Nephron (organoid): ENCODE data around the gene GREB1.

Source experiments
- H3K27ac Mint-ChIP-seq, 3 experiments: 2 replicates each; pipeline ENCODE4 v1.8.0; 2020; ENCODE audit warnings: mixed read lengths in 3 of 3, mild to moderate bottlenecking in 2 of 3, moderate library complexity in 1 of 3
- H3K27me3 Mint-ChIP-seq: 2 replicates; pipeline ENCODE4 v1.8.0; 2021; ENCODE audit warnings: low read depth, mild to moderate bottlenecking, moderate library complexity, mixed read lengths
- H3K36me3 Mint-ChIP-seq: 2 replicates; pipeline ENCODE4 v1.8.0; 2020; ENCODE audit warnings: low read depth, mixed read lengths
- H3K4me1 Mint-ChIP-seq: 2 replicates; pipeline ENCODE4 v1.8.0; 2020; ENCODE audit warnings: mixed read lengths
- H3K4me3 Mint-ChIP-seq, 3 experiments: 2 replicates each; pipeline ENCODE4 v1.8.0; 2020; ENCODE audit warnings: mild to moderate bottlenecking in 3 of 3, mixed read lengths in 3 of 3, moderate library complexity in 2 of 3
- H3K9me3 Mint-ChIP-seq: 2 replicates; pipeline ENCODE4 v1.8.0; 2020; ENCODE audit warnings: mixed read lengths
- TF ChIP-seq, protein P1 (sequence below), 3 experiments: fragments of 200-600 bp; sonication (generic); IDR thresholded peaks; one replicate each; pipeline ENCODE4 v1.5.0; 2021; ENCODE audit warnings: antibody characterized with exemption in 3 of 3; ENCODE audit not compliant: unreplicated experiment in 3 of 3

The GREB1 gene

DNA sequence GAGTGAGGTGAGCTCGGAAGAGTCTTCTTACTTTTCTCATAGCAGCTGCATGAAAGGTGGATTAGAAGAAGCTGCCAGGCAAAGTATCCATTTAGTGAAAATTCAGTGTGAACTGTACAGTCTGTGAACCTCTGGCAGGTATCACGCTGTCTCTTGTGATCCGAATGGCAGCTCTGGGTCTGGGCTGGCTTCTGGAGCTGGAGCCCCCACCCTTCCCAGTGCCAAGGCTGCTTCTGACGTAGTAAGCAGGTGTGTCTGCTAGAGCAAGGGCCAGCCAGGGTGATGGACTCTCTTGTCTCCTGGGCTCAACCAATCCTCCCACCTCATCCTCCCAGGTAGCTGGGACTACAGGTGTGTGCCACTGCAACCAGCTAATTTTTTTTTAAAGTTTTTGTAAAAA, 150.1 kb downstream of the GREB1 start:
- H3K9me3 Mint-ChIP-seq = no peaks in the 10 kb centered on the region
- TF ChIP-seq, protein P1, sequence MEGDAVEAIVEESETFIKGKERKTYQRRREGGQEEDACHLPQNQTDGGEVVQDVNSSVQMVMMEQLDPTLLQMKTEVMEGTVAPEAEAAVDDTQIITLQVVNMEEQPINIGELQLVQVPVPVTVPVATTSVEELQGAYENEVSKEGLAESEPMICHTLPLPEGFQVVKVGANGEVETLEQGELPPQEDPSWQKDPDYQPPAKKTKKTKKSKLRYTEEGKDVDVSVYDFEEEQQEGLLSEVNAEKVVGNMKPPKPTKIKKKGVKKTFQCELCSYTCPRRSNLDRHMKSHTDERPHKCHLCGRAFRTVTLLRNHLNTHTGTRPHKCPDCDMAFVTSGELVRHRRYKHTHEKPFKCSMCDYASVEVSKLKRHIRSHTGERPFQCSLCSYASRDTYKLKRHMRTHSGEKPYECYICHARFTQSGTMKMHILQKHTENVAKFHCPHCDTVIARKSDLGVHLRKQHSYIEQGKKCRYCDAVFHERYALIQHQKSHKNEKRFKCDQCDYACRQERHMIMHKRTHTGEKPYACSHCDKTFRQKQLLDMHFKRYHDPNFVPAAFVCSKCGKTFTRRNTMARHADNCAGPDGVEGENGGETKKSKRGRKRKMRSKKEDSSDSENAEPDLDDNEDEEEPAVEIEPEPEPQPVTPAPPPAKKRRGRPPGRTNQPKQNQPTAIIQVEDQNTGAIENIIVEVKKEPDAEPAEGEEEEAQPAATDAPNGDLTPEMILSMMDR (IDR thresholded peaks at IDR 0.05; ENCODE audit: unreplicated experiment in 3 of 3) = no peak
- no peaks in the 10 kb centered on the region for H3K36me3 Mint-ChIP-seq
- H3K27me3 Mint-ChIP-seq = peaks cover 58% of the 10 kb centered on the region
- peaks cover 38% of the 10 kb centered on the region for H3K4me1 Mint-ChIP-seq
- H3K4me3 Mint-ChIP-seq = no peak overlapping the region
- no peak overlapping the region for H3K27ac Mint-ChIP-seq

DNA sequence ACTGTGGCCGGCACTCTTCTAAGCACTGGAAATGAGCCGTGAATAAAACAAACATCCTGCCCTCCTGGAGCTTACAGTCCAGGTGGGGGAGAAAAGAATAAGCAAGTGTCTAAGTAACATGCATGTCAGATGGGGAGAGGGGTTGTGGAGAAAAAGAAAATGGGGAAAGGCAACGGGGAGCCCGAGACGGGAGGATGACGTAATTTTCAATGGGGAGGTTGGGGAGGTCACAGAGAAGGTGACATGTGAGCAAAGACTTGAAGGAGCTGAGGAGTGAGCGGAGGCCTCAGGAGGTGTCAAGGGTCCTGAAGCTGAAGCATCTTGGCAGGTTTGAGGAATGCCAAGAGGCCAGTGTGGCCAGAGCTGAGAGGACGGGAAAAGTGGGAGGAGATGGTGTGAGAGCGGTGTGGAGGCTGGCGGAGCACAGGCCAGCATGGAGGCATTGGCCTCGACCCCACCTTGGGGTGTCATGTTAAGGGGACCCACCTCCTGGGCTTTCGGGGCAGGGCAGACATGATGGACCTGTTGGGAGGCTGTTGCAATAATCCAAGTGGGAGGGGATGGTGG, 151.1 kb downstream of the GREB1 start:
- no peaks in the 10 kb centered on the region for H3K9me3 Mint-ChIP-seq
- TF ChIP-seq, protein P1 (IDR thresholded peaks at IDR 0.05; ENCODE audit: unreplicated experiment in 3 of 3) = no peak
- no peak overlapping the region for H3K27ac Mint-ChIP-seq
- H3K4me3 Mint-ChIP-seq = no peak overlapping the region
- H3K27me3 Mint-ChIP-seq = peaks cover 52% of the 10 kb centered on the region
- peaks cover 37% of the 10 kb centered on the region for H3K4me1 Mint-ChIP-seq
- no peaks in the 10 kb centered on the region for H3K36me3 Mint-ChIP-seq

DNA sequence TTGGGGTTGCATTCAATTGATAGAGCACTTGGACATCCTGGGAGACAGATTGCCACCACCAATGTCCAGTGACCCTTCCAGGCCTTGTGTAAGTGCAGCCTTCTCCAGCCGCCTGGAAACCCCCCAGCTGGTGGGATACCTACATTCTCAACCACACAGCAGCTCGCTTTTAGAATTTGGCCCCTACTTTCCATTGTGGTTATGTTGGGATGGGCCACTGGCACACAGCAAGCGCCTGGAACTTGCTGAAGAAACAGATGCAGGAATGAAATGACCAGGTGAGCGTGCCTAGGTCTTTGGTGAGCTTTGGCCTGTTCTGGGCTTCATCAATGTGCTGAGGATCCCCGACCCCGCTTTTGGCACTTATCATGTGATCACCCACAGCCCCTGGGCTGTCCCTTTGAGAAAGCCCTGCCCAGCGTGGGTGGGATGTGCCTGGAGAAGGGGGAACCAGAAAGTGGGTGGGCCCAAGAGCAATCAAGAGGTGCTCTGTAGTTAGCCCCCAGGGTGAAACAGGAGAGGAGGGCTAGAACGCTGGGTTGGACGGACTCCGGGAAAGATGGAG, 152.1 kb downstream of the GREB1 start:
- H3K9me3 Mint-ChIP-seq = no peaks in the 10 kb centered on the region
- H3K4me1 Mint-ChIP-seq = peaks cover 36% of the 10 kb centered on the region
- no peaks in the 10 kb centered on the region for H3K36me3 Mint-ChIP-seq
- H3K27me3 Mint-ChIP-seq = peaks cover 47% of the 10 kb centered on the region
- H3K4me3 Mint-ChIP-seq = no peak overlapping the region
- TF ChIP-seq, protein P1 (IDR thresholded peaks at IDR 0.05; ENCODE audit: unreplicated experiment in 3 of 3) = no peak
- H3K27ac Mint-ChIP-seq = no peak overlapping the region

DNA sequence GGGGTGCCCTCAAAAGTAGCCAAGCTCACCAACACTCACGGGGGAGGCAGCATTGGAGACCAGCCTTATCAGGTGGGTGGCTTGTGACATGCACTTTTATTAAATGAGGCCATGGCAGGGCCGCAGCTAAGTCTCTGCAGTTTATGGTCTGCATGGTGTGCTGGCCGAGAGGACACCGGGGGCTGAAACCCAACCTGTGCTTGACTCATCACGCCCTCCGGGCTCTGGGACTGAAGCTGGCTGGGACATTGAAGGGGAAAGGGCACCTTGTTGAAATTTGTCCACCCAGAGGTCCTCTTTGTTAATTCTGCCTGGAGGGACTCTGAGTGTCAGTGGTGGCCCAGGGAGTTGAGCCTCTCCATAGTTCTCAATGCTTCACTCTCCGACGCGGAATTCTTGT, 153.9 kb downstream of the GREB1 start:
- Mint-ChIP-seq H3K9me3 (no peaks in the 10 kb centered on the region), H3K36me3 (no peaks in the 10 kb centered on the region), H3K27me3 (peaks cover 39% of the 10 kb centered on the region), H3K4me1 (peaks cover 30% of the 10 kb centered on the region), H3K4me3 (peak overlapping the region in 1 of 3 experiments; percentile 62), H3K27ac (no peak overlapping the region)
- TF ChIP-seq, protein P1 (IDR thresholded peaks at IDR 0.05; ENCODE audit: unreplicated experiment in 3 of 3) = no peak

DNA sequence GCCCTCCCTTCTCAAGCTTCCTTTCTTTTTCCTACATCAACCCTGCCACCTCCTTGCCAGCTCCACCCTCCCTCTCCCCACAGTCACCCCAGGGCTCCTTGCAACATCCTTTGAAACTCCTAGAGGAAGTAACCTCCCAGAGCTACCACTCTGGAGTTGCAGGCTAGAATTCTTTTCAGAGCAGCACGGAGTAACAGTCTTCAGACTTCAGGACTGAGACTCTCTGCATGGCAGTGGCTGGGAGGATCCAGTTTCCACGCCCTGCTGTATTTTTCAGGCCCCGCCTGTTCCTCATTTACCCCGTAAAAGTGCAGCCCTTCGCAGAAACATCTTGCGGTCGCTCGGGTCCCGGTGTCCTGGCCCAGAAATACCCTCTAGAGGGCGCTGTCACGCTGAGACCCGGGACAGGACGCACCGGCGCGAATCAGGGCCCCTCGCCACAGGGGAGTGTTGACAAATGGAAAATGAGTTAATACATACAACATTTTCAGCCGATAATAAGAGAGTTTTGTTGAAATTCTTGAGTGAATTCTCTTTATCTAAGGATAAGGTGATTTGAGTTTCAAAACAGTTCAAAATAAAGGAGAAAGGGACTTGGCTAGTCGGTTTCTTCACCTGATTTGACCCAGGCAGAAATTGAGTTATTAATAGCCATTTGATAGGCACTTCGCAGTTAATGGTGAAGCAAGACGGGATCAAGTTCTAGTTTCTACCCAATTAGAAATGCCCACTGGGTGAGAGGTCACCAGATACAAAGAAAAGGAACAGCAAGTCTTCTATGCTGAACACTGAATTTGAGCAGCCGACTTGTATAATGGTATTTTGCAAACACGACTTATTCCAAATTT, 154.6 kb downstream of the GREB1 start:
- H3K4me3 Mint-ChIP-seq = peak overlapping the region; percentile 13 to 62 (median 26)
- H3K27ac Mint-ChIP-seq = peak overlapping the region in 1 of 3 experiments; percentile 17
- H3K9me3 Mint-ChIP-seq = no peaks in the 10 kb centered on the region
- H3K4me1 Mint-ChIP-seq = peaks cover 34% of the 10 kb centered on the region
- H3K27me3 Mint-ChIP-seq = peaks cover 39% of the 10 kb centered on the region
- TF ChIP-seq, protein P1 (IDR thresholded peaks at IDR 0.05; ENCODE audit: unreplicated experiment in 3 of 3) = peak; percentile 76 to 89 (median 88)
- no peaks in the 10 kb centered on the region for H3K36me3 Mint-ChIP-seq
